HG02981 (cell line): ENCODE measurements around the gene MRPL41.
"Not testable (repeated sequence)": the region's sequence is repeated elsewhere in the genome, so short reads cannot be mapped to it uniquely, and the experiment has no call there.

Experiments used
- ATAC-seq: cut with Tn5 transposase; IDR thresholded peaks from one replicate; pipeline ENCODE4 v1.9.1; 2021; ENCODE audit warnings: mild to moderate bottlenecking, moderate library complexity; ENCODE audit not compliant: unreplicated experiment

Gene MRPL41

DNA sequence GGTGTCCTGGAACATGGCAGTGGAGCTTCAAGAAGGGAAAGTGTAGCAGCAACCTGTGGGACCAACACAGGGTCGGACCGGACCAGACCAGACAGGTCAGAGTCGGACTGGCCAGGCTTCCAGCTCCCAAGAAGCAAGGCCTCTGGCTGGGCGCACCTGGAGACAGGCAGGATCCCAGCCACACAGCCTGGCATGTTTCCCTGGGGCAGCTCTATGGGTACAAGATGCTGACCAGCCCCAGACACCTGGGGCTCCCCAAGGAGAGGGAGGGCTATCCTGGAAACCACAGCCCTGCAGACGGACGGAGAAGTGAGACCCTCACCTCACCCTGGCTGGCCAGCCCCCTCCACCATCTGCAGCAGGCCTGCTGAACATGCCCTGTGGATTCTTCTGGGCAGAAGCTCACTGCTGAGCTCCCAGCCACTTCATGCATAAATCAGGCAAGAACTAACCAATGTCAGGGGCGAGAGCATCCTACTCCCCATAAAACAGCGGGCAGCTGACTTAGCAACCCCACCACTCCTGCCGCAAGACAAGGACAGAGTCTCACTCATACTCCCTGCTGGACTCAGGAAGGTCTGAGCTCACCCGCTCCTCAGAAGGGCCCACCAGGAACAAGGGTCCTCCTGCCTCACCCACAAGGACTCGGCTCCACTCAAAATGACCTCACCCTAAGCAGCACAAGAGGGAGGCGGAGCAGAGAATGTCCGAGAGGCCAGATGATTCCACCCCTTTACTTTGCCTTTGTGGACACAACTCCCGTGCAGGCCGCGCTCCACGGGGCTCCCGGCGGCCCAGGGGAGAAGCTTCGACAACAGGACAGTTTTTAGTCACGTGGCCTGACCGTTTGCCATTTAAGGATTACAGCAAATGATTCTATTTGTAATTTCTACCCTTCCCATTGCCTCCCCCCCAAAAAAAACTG is 29.9 kb downstream of the MRPL41 start:
- no peak for ATAC-seq

GRCh38 chr9:137582286-137582860 is 30.7 kb downstream of the MRPL41 start:
- ATAC-seq, result no peak

DNA sequence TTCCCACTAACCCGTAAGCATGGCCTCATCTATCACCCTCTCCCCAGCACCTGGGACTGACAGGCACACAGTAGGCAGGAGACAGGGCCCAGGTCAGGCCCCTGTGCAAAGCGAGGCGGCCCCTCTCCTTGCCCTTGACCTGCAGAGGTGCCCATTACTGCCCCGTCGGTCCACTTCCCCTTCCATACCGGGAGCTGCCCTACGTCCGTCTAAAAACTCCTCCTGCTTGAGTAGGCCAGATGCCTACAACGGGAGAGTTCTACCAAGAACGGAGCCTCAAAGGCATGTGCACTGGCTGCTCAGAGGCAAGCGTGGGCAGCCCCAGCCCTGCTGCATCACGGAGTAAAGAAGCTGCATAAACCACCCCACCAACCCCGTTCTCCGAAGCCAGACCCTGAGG is 31.7 kb downstream of the MRPL41 start:
- no peak for ATAC-seq

GRCh38 chr9:137583957-137584356 is 32.3 kb downstream of the MRPL41 start:
- no peak for ATAC-seq

- no peak for ATAC-seq
Observed at GRCh38 chr9:137586854-137587253, 35.2 kb downstream of the MRPL41 start.

GRCh38 chr9:137588311-137588710 is 36.6 kb downstream of the MRPL41 start:
- ATAC-seq, result no peak

DNA sequence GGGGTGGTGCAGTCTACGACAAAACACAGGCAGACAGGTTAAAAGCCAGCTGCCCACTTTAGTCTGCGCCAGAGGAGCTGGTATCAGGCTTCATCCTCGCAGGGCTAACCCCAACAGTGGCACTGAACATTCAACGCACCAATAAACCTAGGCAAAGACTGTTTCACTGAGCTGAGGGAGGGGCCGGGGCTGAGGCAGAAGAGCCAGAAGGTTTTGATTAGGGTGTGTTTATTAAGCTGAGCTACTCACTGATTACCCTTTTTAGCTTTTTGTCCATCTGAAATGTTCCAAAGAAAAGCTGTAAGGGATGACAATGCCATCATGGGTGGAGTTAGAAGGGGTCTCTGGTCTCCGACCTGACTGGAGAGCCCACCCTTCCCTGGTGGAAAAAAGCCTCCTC is 37.2 kb downstream of the MRPL41 start:
- ATAC-seq, result no peak

GRCh38 chr9:137589441-137590122 is 37.9 kb downstream of the MRPL41 start:
- peak; percentile 16 for ATAC-seq

DNA sequence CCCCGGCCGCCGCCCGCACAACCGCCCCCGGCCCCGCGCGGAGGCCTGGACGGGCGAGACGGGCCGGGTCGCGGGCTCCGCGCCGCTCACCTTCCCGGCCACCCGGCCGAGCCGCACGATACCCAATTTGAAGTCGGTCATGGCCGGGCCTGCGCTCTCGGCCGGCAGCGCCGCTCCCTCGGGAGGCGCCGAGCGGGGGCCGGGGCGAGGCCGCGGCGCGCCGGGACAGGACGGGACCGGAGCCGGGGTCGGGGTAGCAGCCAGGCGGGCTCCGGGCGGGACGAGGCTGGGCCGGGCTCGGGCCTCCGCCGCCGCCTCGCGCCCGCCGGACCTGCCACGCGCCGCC is 38.4 kb downstream of the MRPL41 start:
- ATAC-seq, result peak; percentile 26

- ATAC-seq, result peak; percentile 82
Observed at GRCh38 chr9:137590469-137591383, 39.0 kb downstream of the MRPL41 start, which contains the start of gene ZMYND19. Gene ZMYND19 (minus strand): TSS chr9:137590512. CDS start chr9:137590263, 249 bp downstream.

DNA sequence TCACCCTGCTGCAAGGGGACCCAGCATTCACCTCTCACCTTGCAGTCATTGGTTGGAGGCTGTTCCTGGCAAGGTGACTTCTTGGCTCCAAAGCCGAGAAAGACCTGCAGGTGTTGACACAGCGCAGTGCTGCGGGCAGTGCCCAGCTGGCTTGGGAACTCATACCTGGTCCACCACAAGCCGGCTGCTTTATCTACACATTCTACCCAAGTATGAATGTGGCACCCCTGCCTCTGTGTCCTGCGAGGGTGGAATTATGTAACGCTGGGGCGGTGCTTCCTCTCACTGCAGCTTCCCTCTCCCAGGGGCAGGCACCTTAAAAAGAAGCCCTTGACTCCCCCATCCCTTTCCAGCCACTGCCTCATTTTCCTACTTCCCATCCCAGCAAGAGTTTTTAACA is 41.1 kb downstream of the MRPL41 start:
- ATAC-seq, result no peak

DNA sequence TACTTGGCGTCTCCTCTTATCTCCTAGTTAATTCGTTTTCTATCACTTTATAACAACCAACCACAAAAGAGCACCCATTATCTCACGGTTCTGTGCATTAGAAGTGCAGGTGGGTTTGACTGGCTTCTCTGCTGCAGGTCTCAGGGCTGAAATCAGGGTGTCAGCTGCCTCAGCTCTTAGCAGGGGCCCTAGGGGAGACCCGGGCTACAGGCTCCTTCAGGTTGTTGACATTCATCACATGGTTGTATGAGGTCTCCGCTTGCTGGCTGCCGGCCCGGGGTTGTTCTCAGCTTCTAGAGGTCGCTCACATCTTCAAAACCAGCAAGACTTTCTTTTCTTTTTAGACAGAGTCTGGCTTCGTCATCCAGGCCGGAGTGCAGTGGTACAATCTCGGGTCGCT is 41.5 kb downstream of the MRPL41 start:
- no peak for ATAC-seq

DNA sequence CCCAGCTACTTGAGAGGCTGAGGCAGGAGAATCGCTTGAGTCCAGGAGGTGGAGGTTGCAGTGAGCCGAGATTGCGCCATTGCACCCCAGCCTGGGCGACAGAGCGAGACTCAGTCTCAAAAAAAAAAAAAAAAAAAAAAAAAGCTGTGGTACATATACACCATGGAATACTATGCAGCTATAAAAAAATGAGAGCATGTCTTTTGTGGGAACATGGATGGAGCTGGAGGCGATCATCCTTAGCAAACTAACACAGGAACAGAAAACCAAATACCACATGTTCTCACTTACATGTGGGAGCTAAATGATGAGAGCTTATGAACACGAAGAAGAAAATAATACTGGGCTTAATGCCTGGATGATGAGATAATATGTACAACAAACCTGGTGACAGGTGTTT is 44.9 kb downstream of the MRPL41 start:
- ATAC-seq, result not testable (repeated sequence)

DNA sequence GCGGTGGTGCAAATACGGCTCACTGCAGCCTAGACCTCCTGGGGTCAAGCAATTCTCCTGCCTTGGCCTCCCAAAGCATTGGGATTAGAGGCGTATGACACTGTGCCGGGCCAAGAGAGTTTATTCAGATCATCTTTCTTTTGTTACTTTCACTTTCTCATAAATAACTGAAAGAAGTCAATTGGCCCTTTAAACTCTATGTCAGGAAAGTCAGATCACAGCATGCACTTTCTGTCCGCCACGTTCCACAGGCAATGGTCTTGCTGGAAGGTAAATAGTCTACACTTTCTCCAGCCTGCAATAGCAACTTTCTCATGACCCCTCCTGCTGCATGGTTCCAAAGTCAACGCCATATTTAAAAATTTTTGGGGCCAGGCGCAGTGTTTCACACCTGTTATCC is 47.3 kb downstream of the MRPL41 start:
- ATAC-seq, result no peak
